Caco-2 (cell line): ENCODE results near the gene MORC2. TPM values are rescaled to one million over a fixed set of nuclear protein-coding genes. Genes with fewer than 3 reads are reported as not detected.

Experiments
- BruUV-seq: library from RNA; stranded (reverse); fragments of 400-500 nt; replicated peaks from 2 replicates; lab custom pipeline; 2021; lab: Mats Ljungman, UMichigan
- CTCF ChIA-PET: fragments of 300-600 bp; sonication (Branson Sonifier 250); formaldehyde crosslinking; loops from one replicate; lab custom pipeline; 2022; ENCODE audit warnings: antibody characterized with exemption; lab: Charles Lee
- POLR2A ChIA-PET: fragments of 300-600 bp; sonication (Branson Sonifier 250); formaldehyde crosslinking; loops from one replicate; lab custom pipeline; 2022; ENCODE audit warnings: antibody characterized with exemption; lab: Charles Lee
- DNase-seq, 2 experiments: peaks; one replicate each; pipeline versions ENCODE4 v3.0.0 to v3.0.0-alpha.2; 2020 to 2022
- H3K27me3 ChIP-seq: replicated peaks from 2 replicates; pipeline ENCODE4 v1.6.0; 2011; ENCODE audit warnings: low read length; ENCODE audit not compliant: control insufficient read depth, insufficient read depth
- H3K36me3 ChIP-seq: 2 replicates; pipeline ENCODE4 v1.5.1; 2011; ENCODE audit warnings: low read length; ENCODE audit not compliant: control insufficient read depth, insufficient read depth
- H3K4me1 ChIP-seq: fragments of 250-450 bp; sonication (Bioruptor Pico); 2 replicates; pipeline ENCODE4 v1.5.1; 2020; ENCODE audit warnings: mild to moderate bottlenecking
- H3K4me3 ChIP-seq: 2 replicates; pipeline ENCODE4 v1.5.1; 2011; ENCODE audit warnings: low read depth, mild to moderate bottlenecking, control low read depth, low read length
- H3K9me3 ChIP-seq: fragments of 250-450 bp; sonication (Bioruptor Pico); 2 replicates; pipeline ENCODE4 v1.5.1; 2020; ENCODE audit warnings: mild to moderate bottlenecking, moderate library complexity
- H3K27ac Mint-ChIP-seq: one replicate; pipeline ENCODE4 v1.8.0; 2022; ENCODE audit warnings: mixed read lengths; ENCODE audit not compliant: unreplicated experiment
- H3K27me3 Mint-ChIP-seq: one replicate; pipeline ENCODE4 v1.8.0; 2022; ENCODE audit warnings: mixed read lengths; ENCODE audit not compliant: insufficient read depth, unreplicated experiment
- H3K36me3 Mint-ChIP-seq: one replicate; pipeline ENCODE4 v1.8.0; 2022; ENCODE audit warnings: mild to moderate bottlenecking, mixed read lengths; ENCODE audit not compliant: insufficient read depth, unreplicated experiment
- H3K4me1 Mint-ChIP-seq: one replicate; pipeline ENCODE4 v1.8.0; 2022; ENCODE audit warnings: low read depth, mixed read lengths; ENCODE audit not compliant: unreplicated experiment
- H3K4me3 Mint-ChIP-seq: one replicate; pipeline ENCODE4 v1.8.0; 2022; ENCODE audit warnings: mild to moderate bottlenecking, moderate library complexity, mixed read lengths; ENCODE audit not compliant: unreplicated experiment
- H3K9me3 Mint-ChIP-seq: one replicate; pipeline ENCODE4 v1.8.0; 2022; ENCODE audit warnings: mixed read lengths; ENCODE audit not compliant: unreplicated experiment
- intact Hi-C: fragments of 100-400 bp; cut with micrococcal nuclease; formaldehyde crosslinking; loops from one replicate; pipeline ENCODE4 v1.10.0; 2022; ENCODE audit not compliant: unreplicated experiment
- total RNA-seq: library from RNA; stranded (reverse); gene quantifications from 2 replicates; pipeline ENCODE4 v1.2.3, GENCODE V29; 2022
- TF ChIP-seq, protein P1 (sequence below), 2 experiments: fragments of 200-600 bp in 1 of 2; IDR thresholded peaks; 1 replicate in 1 of 2; 2 replicates in 1 of 2; pipeline versions ENCODE4 v1.5.1 to v1.8.0; 2011 to 2022; ENCODE audit warnings: antibody characterized with exemption in 1 of 2, control low read depth in 1 of 2, inconsistent platforms in 1 of 2, low read depth in 1 of 2, low read length in 1 of 2, mild to moderate bottlenecking in 1 of 2, moderate library complexity in 1 of 2; ENCODE audit not compliant: insufficient read depth in 1 of 2, severe bottlenecking in 1 of 2, unreplicated experiment in 1 of 2

Gene MORC2
- total RNA-seq, 1 experiment from 2014 or later, result 49.9 TPM

DNA sequence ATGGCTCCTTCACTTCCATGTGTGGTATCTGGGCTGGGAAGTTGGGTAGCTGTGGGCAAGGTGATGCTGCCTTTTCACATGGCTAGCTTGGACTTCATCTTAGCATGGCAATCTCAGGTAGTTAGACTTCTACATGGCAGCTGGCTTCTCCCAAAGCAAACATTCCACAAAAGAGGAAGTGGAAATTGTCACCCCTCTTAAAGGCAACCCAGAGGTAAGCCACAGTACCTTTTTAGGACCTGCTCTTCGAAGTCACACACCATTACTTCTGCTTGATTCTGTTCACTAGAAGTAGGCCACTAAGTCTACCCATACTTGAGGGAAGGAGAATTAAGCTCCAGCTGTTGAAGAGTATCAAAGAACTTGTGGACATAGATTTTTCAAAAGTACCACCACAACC, 26.4 kb upstream of the MORC2 start:
- no peak overlapping the region for H3K4me3 ChIP-seq
- Mint-ChIP-seq H3K27ac (no peak overlapping the region), H3K27me3 (no peaks in the 10 kb centered on the region), H3K9me3 (no peaks in the 10 kb centered on the region), H3K36me3 (no peaks in the 10 kb centered on the region), H3K4me3 (no peak overlapping the region), H3K4me1 (no peaks in the 10 kb centered on the region)
- H3K36me3 ChIP-seq, result no peaks in the 10 kb centered on the region
- no peaks in the 10 kb centered on the region for H3K27me3 ChIP-seq
- intact Hi-C loops, result no loop called here
- CTCF ChIA-PET, result no interaction called here
- TF ChIP-seq, protein P1, sequence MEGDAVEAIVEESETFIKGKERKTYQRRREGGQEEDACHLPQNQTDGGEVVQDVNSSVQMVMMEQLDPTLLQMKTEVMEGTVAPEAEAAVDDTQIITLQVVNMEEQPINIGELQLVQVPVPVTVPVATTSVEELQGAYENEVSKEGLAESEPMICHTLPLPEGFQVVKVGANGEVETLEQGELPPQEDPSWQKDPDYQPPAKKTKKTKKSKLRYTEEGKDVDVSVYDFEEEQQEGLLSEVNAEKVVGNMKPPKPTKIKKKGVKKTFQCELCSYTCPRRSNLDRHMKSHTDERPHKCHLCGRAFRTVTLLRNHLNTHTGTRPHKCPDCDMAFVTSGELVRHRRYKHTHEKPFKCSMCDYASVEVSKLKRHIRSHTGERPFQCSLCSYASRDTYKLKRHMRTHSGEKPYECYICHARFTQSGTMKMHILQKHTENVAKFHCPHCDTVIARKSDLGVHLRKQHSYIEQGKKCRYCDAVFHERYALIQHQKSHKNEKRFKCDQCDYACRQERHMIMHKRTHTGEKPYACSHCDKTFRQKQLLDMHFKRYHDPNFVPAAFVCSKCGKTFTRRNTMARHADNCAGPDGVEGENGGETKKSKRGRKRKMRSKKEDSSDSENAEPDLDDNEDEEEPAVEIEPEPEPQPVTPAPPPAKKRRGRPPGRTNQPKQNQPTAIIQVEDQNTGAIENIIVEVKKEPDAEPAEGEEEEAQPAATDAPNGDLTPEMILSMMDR (IDR thresholded peaks at IDR 0.05; ENCODE audit: insufficient read depth in 1 of 2, low read depth in 1 of 2, low read length in 1 of 2, severe bottlenecking in 1 of 2, unreplicated experiment in 1 of 2), result no peak
- no peak for DNase-seq
- no TSS peak for BruUV-seq
- POLR2A ChIA-PET, result no interaction called here
- no peaks in the 10 kb centered on the region for H3K4me1 ChIP-seq
- no peaks in the 10 kb centered on the region for H3K9me3 ChIP-seq

DNA sequence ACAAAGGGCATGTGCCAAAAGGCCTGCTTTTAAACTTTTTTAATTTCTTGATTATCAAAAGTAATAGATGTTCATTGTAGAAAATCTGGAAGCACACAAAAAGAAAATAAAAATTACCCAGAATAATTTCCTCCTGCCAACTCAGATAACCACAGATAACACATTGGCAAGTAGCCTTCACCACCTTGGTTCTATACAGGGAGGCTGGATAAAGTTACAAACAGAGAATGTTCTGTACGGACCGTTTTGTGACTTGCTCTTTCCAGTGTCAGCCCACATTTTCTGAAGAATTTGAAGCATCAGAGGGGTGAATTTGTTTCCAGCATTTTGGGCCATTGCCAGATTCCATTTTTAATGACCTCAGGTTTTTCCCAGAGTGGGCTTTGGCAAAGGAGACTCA, 24.0 kb upstream of the MORC2 start:
- no peak for DNase-seq
- CTCF ChIA-PET, result no interaction called here
- Histone ChIP-seq H3K36me3 (no peaks in the 10 kb centered on the region), H3K4me3 (no peak overlapping the region), H3K4me1 (no peaks in the 10 kb centered on the region), H3K9me3 (no peaks in the 10 kb centered on the region), H3K27me3 (no peaks in the 10 kb centered on the region)
- Mint-ChIP-seq H3K4me3 (no peak overlapping the region), H3K36me3 (no peaks in the 10 kb centered on the region), H3K4me1 (no peaks in the 10 kb centered on the region), H3K27ac (no peak overlapping the region), H3K9me3 (no peaks in the 10 kb centered on the region), H3K27me3 (no peaks in the 10 kb centered on the region)
- BruUV-seq, result no TSS peak
- TF ChIP-seq, protein P1 (IDR thresholded peaks at IDR 0.05; ENCODE audit: insufficient read depth in 1 of 2, low read depth in 1 of 2, low read length in 1 of 2, severe bottlenecking in 1 of 2, unreplicated experiment in 1 of 2), result no peak
- intact Hi-C loops, result no loop called here
- POLR2A ChIA-PET, result no interaction called here

DNA sequence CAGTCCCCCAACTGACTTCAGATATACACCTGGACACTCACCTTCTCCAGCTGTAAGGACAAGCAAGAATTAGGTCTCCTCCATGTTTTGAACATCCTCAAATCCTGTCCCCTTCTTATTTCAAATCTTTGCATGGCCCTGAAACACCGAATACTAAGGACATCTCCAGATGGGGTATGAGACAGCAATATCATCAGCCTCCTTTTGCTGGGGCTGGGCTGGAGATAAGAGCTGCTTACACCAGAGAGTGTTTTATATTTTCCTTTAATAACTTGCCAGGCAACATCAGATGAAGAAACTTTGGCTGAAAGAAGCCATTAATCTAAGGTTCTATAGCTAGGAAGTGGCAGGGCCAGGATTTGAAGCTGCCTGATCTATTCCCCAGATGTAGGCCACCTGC, 22.1 kb upstream of the MORC2 start:
- no peak overlapping the region for H3K4me3 Mint-ChIP-seq
- POLR2A ChIA-PET, result no interaction called here

More for the DNA sequence above, 22.1 kb upstream of the MORC2 start:
- intact Hi-C loops, result no loop called here
- Mint-ChIP-seq H3K36me3 (no peaks in the 10 kb centered on the region), H3K27me3 (no peaks in the 10 kb centered on the region), H3K27ac (no peak overlapping the region), H3K9me3 (no peaks in the 10 kb centered on the region), H3K4me1 (no peaks in the 10 kb centered on the region)
- Histone ChIP-seq H3K4me1 (no peaks in the 10 kb centered on the region), H3K36me3 (no peaks in the 10 kb centered on the region), H3K9me3 (no peaks in the 10 kb centered on the region), H3K27me3 (no peaks in the 10 kb centered on the region), H3K4me3 (no peak overlapping the region)
- no peak for DNase-seq
- CTCF ChIA-PET, result no interaction called here
- no TSS peak for BruUV-seq
- TF ChIP-seq, protein P1 (IDR thresholded peaks at IDR 0.05; ENCODE audit: insufficient read depth in 1 of 2, low read depth in 1 of 2, low read length in 1 of 2, severe bottlenecking in 1 of 2, unreplicated experiment in 1 of 2), result no peak
